GM23248 (cell line): Measurements from ENCODE around the gene TRAF2.

ENCODE experiments used
- EZH2 ChIP-seq: fragments of 200-600 bp; sonication (generic); IDR thresholded peaks from 2 replicates; pipeline ENCODE4 v1.6.1; 2018; ENCODE audit warnings: antibody characterized with exemption, mild to moderate bottlenecking; ENCODE audit not compliant: insufficient read depth, poor library complexity, severe bottlenecking
- EZH2phosphoT487 ChIP-seq: fragments of 200-600 bp; sonication (generic); IDR thresholded peaks from 2 replicates; pipeline ENCODE4 v1.6.1; 2018; ENCODE audit warnings: antibody characterized with exemption, moderate library complexity, mild to moderate bottlenecking, low read depth; ENCODE audit not compliant: insufficient read depth

- TF ChIP-seq EZH2: no peak
- TF ChIP-seq EZH2phosphoT487: no peak
Measured at GRCh38 chr9:136857166-136857565, 29.1 kb upstream of the TRAF2 start.
